ENCODE measurements around the gene ADGRG1.

Gene ADGRG1

DNA sequence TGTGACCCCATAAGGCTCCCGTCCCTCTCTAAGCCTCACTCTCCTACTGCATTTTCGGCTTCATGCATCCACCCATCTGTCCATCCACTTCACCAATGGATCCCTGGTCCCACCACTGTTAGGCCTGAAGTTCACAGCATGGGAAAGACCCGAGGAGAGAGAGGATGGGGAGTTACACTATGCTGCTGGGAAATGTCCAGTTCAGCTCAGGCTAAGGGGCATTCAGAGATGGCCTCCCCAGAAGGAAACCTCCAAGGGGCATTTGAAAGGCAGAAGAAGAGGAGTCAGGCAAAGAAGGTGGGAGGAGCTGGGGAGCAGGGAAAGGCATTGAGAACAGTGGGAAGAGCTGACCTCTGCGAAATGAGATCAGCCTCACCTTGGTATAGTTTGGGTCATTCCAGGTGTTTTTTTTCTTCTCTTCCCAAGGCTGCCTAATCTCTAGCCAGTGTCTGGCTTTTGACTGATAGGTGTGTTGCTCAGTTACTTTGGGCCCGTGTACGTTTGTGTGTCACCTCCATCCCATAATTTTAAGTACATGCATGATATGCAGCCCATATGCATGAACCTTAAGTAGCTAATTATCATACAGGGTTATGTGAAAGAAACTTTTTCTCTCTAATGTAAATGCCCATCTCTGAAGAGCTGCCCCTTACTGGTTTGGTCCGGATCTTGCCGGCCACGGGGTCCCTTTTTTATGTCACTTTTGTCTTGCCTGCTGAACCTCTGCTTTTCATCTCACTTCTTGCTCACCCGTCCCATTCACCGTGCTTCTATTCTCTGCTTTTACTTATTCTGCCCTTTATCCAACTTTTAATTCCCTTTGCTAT lies 54.6 kb downstream of the ADGRG1 start:
- TF ChIP-seq, protein P1, sequence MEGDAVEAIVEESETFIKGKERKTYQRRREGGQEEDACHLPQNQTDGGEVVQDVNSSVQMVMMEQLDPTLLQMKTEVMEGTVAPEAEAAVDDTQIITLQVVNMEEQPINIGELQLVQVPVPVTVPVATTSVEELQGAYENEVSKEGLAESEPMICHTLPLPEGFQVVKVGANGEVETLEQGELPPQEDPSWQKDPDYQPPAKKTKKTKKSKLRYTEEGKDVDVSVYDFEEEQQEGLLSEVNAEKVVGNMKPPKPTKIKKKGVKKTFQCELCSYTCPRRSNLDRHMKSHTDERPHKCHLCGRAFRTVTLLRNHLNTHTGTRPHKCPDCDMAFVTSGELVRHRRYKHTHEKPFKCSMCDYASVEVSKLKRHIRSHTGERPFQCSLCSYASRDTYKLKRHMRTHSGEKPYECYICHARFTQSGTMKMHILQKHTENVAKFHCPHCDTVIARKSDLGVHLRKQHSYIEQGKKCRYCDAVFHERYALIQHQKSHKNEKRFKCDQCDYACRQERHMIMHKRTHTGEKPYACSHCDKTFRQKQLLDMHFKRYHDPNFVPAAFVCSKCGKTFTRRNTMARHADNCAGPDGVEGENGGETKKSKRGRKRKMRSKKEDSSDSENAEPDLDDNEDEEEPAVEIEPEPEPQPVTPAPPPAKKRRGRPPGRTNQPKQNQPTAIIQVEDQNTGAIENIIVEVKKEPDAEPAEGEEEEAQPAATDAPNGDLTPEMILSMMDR (IDR thresholded peaks at IDR 0.05; ENCODE audit: insufficient read depth, low read depth, low read length, missing control alignments), result no peak

DNA sequence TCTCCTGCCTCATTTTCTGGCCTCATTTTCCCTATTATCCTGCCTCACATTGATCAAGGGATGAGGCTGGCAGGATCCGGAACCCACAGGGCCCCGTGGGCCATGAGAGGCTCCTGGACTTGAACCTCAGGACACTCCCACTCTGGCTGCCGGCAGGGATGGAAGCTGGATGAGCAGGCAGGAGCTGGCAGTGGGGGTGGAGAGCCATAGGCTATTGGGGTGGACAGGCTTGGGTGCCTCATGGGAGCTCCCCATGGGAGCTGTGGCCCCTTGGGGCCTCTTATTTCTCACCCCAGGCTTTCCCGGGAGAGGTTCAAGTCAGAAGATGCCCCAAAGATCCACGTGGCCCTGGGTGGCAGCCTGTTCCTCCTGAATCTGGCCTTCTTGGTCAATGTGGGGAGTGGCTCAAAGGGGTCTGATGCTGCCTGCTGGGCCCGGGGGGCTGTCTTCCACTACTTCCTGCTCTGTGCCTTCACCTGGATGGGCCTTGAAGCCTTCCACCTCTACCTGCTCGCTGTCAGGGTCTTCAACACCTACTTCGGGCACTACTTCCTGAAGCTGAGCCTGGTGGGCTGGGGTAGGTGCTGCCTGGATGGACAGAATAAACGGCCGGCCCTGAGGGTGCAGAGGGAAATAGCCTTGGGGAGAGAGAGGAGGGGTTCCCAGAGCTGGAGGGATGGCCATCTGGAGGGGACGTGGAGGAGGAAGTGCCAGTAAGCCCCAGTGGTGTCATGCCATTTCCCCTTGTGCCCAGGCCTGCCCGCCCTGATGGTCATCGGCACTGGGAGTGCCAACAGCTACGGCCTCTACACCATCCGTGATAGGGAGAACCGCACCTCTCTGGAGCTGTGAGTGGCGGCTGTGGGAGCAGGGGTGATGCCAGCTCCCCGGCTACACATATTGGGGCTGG lies 55.5 kb downstream of the ADGRG1 start:
- TF ChIP-seq, protein P1 (IDR thresholded peaks at IDR 0.05; ENCODE audit: insufficient read depth, low read depth, low read length, missing control alignments), result no peak
- no peak for DNase-seq (ENCODE audit: low read depth)
- no peak overlapping the region for H3K4me3 ChIP-seq (ENCODE audit: low read depth, low read length)

More for the DNA sequence above, 54.6 kb downstream of the ADGRG1 start:
- DNase-seq (ENCODE audit: low read depth), result no peak
- H3K4me3 ChIP-seq (ENCODE audit: low read depth, low read length), result no peak overlapping the region

DNA sequence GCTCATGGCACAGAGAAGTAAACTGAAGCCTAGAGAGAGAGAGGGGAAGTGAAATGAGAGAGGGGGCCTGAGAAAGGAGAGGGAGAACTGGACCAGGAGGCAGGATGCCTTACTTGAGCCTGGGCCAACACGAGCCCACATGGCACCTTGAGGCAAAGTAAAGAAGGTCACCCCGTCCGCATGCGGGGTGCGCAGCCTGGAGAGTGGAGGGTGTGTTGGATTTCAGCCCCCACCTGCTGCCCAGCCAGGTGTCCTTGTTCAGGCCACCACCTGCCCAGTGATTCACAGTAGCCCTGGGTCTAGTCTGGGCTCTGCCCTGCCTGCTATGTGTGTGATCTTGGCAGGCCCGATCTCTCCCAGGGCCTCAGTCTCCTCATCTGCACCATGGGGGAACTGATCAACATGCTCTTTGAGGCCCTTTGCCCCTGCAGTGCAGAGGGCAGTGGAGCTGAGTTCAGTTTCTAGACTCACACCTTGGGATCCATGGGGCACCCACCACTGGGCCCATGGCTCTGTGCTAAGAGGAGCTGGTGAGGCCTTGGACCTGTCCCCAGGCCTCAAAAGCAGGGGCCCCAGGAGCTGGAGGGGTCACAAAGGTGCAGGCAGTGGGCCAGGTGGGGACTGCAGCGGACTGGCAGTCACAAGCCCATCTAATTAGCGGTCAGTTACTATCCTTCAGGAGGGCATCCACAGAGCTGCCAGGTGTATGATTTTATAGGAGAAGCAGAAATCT lies 56.4 kb downstream of the ADGRG1 start:
- DNase-seq (ENCODE audit: low read depth), result no peak
- TF ChIP-seq, protein P1 (IDR thresholded peaks at IDR 0.05; ENCODE audit: insufficient read depth, low read depth, low read length, missing control alignments), result no peak
- no peak overlapping the region for H3K4me3 ChIP-seq (ENCODE audit: low read depth, low read length)

DNA sequence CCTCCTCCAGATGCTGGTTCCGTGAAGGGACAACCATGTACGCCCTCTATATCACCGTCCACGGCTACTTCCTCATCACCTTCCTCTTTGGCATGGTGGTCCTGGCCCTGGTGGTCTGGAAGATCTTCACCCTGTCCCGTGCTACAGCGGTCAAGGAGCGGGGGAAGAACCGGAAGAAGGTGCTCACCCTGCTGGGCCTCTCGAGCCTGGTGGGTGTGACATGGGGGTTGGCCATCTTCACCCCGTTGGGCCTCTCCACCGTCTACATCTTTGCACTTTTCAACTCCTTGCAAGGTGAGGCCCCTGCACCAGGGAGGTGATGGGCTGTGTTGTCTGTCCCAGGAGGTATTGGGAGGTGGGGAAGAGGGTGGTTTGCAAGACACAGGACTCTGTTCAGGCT lies 57.2 kb downstream of the ADGRG1 start:
- H3K4me3 ChIP-seq (ENCODE audit: low read depth, low read length), result no peak overlapping the region
- TF ChIP-seq, protein P1 (IDR thresholded peaks at IDR 0.05; ENCODE audit: insufficient read depth, low read depth, low read length, missing control alignments), result no peak
- DNase-seq (ENCODE audit: low read depth), result no peak

DNA sequence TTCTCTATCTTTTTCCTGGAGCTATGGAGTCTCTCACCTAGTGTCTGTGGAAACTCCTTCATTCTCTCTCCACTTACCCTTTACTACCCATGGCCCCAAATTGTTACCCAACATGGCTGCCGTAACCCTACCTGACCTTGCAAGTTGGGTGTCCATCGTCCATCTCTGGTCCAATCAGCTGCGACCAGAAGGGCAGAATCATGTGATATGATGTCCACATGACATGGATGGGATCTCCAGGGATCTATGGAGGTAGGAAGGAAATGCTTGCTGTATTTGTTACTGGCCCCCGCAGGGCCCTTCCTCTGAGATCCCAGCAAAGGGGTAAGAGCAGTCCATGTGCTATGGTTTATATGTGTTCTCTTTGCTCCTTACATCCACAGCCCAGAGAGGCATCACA lies 58.1 kb downstream of the ADGRG1 start:
- no peak overlapping the region for H3K4me3 ChIP-seq (ENCODE audit: low read depth, low read length)
- no peak for DNase-seq (ENCODE audit: low read depth)
- TF ChIP-seq, protein P1 (IDR thresholded peaks at IDR 0.05; ENCODE audit: insufficient read depth, low read depth, low read length, missing control alignments), result no peak

DNA sequence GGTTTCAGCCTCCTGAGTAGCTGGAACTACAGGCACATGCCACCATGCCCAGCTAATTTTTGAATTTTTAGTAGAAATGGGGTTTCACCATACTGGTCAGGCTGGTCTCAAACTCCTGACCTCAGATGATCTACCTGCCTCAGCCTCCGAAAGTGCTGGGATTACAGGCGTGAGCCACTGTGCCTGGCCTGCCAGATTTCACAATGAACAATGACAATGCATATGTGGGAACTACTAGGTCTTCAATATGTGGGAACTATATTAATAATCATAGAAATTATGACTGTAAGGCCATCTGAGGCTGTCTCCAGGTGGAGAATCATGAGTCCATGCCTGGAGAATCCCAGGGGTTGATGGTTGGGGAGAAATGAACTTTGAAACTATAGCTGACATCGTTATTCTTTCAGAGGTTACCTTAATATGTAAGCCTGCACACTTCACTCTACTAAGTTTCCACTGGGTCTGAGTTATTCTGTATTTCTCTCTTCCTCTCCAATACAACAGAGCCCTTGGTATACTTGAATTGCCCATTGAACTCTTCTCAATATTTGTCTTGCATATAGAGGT lies 59.0 kb downstream of the ADGRG1 start:
- no peak for DNase-seq (ENCODE audit: low read depth)
- TF ChIP-seq, protein P1 (IDR thresholded peaks at IDR 0.05; ENCODE audit: insufficient read depth, low read depth, low read length, missing control alignments), result no peak
- no peak overlapping the region for H3K4me3 ChIP-seq (ENCODE audit: low read depth, low read length)
